GM19463 (cell line): ENCODE results near the gene PCID2.
A peak's percentile ranks its signal among the peaks of the same experiment; 100 is the strongest.

Source experiments
- ATAC-seq: cut with Tn5 transposase; IDR thresholded peaks from one replicate; pipeline ENCODE4 v1.9.1; 2021; ENCODE audit warnings: mild to moderate bottlenecking, moderate library complexity; ENCODE audit not compliant: unreplicated experiment

PCID2 gene

GRCh38 chr13:113187883-113188665, 20.4 kb downstream of the PCID2 start:
- ATAC-seq, result no peak

- ATAC-seq, result no peak
These were observed 21.2 kb downstream of the PCID2 start for GRCh38 chr13:113187263-113187669.

GRCh38 chr13:113186061-113186900, 22.2 kb downstream of the PCID2 start:
- peak; percentile 92 for ATAC-seq

GRCh38 chr13:113184568-113185440, 23.7 kb downstream of the PCID2 start:
- no peak for ATAC-seq

- ATAC-seq, result no peak
These were observed 24.9 kb downstream of the PCID2 start for GRCh38 chr13:113183450-113184129.

- ATAC-seq, result no peak
These were observed 26.4 kb downstream of the PCID2 start for GRCh38 chr13:113182046-113182445.

GRCh38 chr13:113179374-113180230, 28.9 kb downstream of the PCID2 start:
- no peak for ATAC-seq

GRCh38 chr13:113178896-113179167, 29.6 kb downstream of the PCID2 start:
- no peak for ATAC-seq

- no peak for ATAC-seq
These were observed 30.2 kb downstream of the PCID2 start for GRCh38 chr13:113178070-113178895.

GRCh38 chr13:113176822-113177221, 31.6 kb downstream of the PCID2 start:
- ATAC-seq, result no peak

GRCh38 chr13:113176280-113176679, 32.2 kb downstream of the PCID2 start:
- ATAC-seq, result no peak

GRCh38 chr13:113172419-113172926, 36.0 kb downstream of the PCID2 start:
- no peak for ATAC-seq

GRCh38 chr13:113171250-113172125, 37.0 kb downstream of the PCID2 start:
- no peak for ATAC-seq

GRCh38 chr13:113170511-113170910, 38.0 kb downstream of the PCID2 start:
- ATAC-seq, result no peak

GRCh38 chr13:113169277-113170272, 38.9 kb downstream of the PCID2 start:
- ATAC-seq, result no peak

- ATAC-seq, result no peak
These were observed 40.3 kb downstream of the PCID2 start for GRCh38 chr13:113168211-113168610.

- no peak for ATAC-seq
These were observed 40.9 kb downstream of the PCID2 start for GRCh38 chr13:113167575-113167974.
